Liver (tissue), 9 donors: Measurements from ENCODE around the gene DNM1L. TPM values are rescaled to one million over a fixed set of nuclear protein-coding genes. Genes with fewer than 3 reads are reported as not detected.

Experiments
- DNase-seq: peaks from one replicate; pipeline ENCODE4 v3.0.0-alpha.2; 2017; ENCODE audit warnings: low spot score
- H3K27ac ChIP-seq, 2 donors: one replicate each; pipeline ENCODE4 v1.7.0; 2013; ENCODE audit warnings: inconsistent platforms in 2 of 2, low read length in 2 of 2, control low read depth in 1 of 2, low read depth in 1 of 2, mild to moderate bottlenecking in 1 of 2
- H3K27me3 ChIP-seq, 4 donors: one replicate each; pipeline versions ENCODE4 v1.6.1 to v1.7.0; 2013; ENCODE audit warnings: low read length in 3 of 4, inconsistent platforms in 1 of 4, mild to moderate bottlenecking in 1 of 4, moderate library complexity in 1 of 4; ENCODE audit not compliant: control insufficient read depth in 4 of 4, insufficient read depth in 4 of 4
- H3K36me3 ChIP-seq, 4 donors: one replicate each; pipeline versions ENCODE4 v1.6.1 to v1.7.0; 2013; ENCODE audit warnings: low read length in 3 of 4, mild to moderate bottlenecking in 3 of 4, low read depth in 1 of 4, moderate library complexity in 1 of 4; ENCODE audit not compliant: control insufficient read depth in 4 of 4, insufficient read depth in 3 of 4
- H3K4me1 ChIP-seq, 4 donors: one replicate each; pipeline versions ENCODE4 v1.6.1 to v1.7.0; 2013; ENCODE audit warnings: low read length in 3 of 4, mild to moderate bottlenecking in 3 of 4, moderate library complexity in 1 of 4; ENCODE audit not compliant: control insufficient read depth in 4 of 4, insufficient read depth in 4 of 4
- H3K4me3 ChIP-seq, 3 donors: one replicate each; pipeline versions ENCODE4 v1.6.1 to v1.7.0; 2013; ENCODE audit warnings: low read length in 3 of 3, control low read depth in 1 of 3, low read depth in 1 of 3, mild to moderate bottlenecking in 1 of 3
- H3K9ac ChIP-seq, 2 donors: one replicate each; pipeline ENCODE4 v1.7.0; 2013; ENCODE audit warnings: low read length in 2 of 2, mild to moderate bottlenecking in 2 of 2, moderate library complexity in 2 of 2, control low read depth in 1 of 2, low read depth in 1 of 2
- H3K9me3 ChIP-seq, 4 donors: one replicate each; pipeline versions ENCODE4 v1.6.1 to v1.7.0; 2013; ENCODE audit warnings: low read length in 3 of 4; ENCODE audit not compliant: control insufficient read depth in 4 of 4
- CTCF ChIP-seq: fragments of 150-350 bp; IDR thresholded peaks from 2 replicates; pipeline ENCODE4 v1.5.1; 2017; ENCODE audit warnings: improper control_type of control experiment, low read depth, low read length; ENCODE audit not compliant: missing input control
- EGR1 ChIP-seq, 2 donors: IDR thresholded peaks; 2 replicates each; pipeline ENCODE4 v1.6.1; 2016 to 2018; ENCODE audit warnings: antibody characterized with exemption in 2 of 2, low read depth in 2 of 2
- GABPA ChIP-seq, 2 donors: IDR thresholded peaks in 1 of 2; conservative IDR thresholded peaks in 1 of 2; 2 replicates each; pipeline ENCODE4 v1.6.1; 2016; ENCODE audit warnings: antibody characterized with exemption in 2 of 2, mild to moderate bottlenecking in 1 of 2, moderate library complexity in 1 of 2
- HNF4A ChIP-seq, 2 donors: conservative IDR thresholded peaks; 2 replicates each; pipeline ENCODE4 v1.6.1; 2016; ENCODE audit warnings: antibody characterized with exemption in 2 of 2, mild to moderate bottlenecking in 2 of 2
- HNF4G ChIP-seq: IDR thresholded peaks from 2 replicates; pipeline ENCODE4 v1.6.1; 2016; ENCODE audit warnings: antibody characterized with exemption
- JUND ChIP-seq, 2 donors: IDR thresholded peaks; 2 replicates each; pipeline ENCODE4 v1.6.1; 2016; ENCODE audit warnings: antibody characterized with exemption in 2 of 2
- NR2F2 ChIP-seq: IDR thresholded peaks from 2 replicates; pipeline ENCODE4 v1.6.1; 2016; ENCODE audit warnings: antibody characterized with exemption
- REST ChIP-seq: IDR thresholded peaks from 2 replicates; pipeline ENCODE4 v1.6.1; 2016; ENCODE audit warnings: antibody characterized with exemption, mild to moderate bottlenecking
- TAF1 ChIP-seq: conservative IDR thresholded peaks from 2 replicates; pipeline ENCODE4 v1.6.1; 2016; ENCODE audit warnings: antibody characterized with exemption, mild to moderate bottlenecking
- YY1 ChIP-seq: IDR thresholded peaks from 2 replicates; pipeline ENCODE4 v1.6.1; 2016; ENCODE audit warnings: antibody characterized with exemption, mild to moderate bottlenecking
- WGBS: extraction: QIAGEN DNeasy Blood & Tissue Kit; methylation state at CpG from one replicate; pipeline ENCODE4 v1.1.7; 2013; 5-methylcytosine and 5-hydroxymethylcytosine counted together
- polyA plus RNA-seq, 2 donors: library from polyadenylated mRNA; stranded (reverse) in 1 of 2; unstranded in 1 of 2; fragments of 200-250 nt in 1 of 2; fragments of >200 nt in 1 of 2; fragmentation: Nextera tagmentation in 1 of 2; extraction: Ambion mirVana in 1 of 2; gene quantifications; one replicate each; pipeline versions ENCODE4 v1.2.1 to v1.2.3, GENCODE V29; 2013 to 2015
- total RNA-seq, 2 donors: library from RNA; depleted of rRNA; stranded (reverse); fragments of >200 nt; gene quantifications; one replicate each; pipeline ENCODE4 v1.2.3, GENCODE V29; 2014
- TF ChIP-seq, protein P1 (sequence below): IDR thresholded peaks from 2 replicates; pipeline ENCODE4 v1.6.1; 2016; ENCODE audit warnings: antibody characterized with exemption
- TF ChIP-seq, protein P2 (sequence below): IDR thresholded peaks from 2 replicates; pipeline ENCODE4 v1.6.1; 2016; ENCODE audit warnings: antibody characterized with exemption
- TF ChIP-seq, protein P3 (sequence below): IDR thresholded peaks from 2 replicates; pipeline ENCODE4 v1.6.1; 2016; ENCODE audit warnings: antibody characterized with exemption
- donor health status: healthy.
- donor health status: healthy.
- donor health status: healthy.
- donor health status: healthy.
- donor health status: healthy.

DNM1L gene
- total and polyA plus RNA-seq, 4 donors, result 9.5 to 33.9 (median 17.1) TPM

DNA sequence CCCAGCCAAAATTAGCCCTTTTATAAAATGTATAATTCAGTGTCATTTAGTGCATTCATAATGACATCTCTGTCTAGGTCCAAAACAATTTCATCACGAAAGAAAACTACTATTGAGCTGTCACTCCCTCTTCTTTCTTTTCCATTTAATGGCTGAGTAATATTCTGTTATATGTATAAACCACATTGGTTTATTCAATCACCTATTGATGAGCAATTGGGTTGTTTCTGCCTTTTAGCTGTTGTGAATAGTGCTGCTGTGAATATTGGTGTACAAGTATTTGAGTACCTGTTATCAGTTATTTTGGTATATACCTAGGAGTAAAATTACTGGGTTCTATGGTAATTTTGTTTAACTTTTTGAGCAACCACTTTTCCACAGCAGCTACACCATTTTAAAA is 7.2 kb downstream of the DNM1L start:
- no peaks in the 10 kb centered on the region for H3K27me3 ChIP-seq
- TF ChIP-seq, protein P1, sequence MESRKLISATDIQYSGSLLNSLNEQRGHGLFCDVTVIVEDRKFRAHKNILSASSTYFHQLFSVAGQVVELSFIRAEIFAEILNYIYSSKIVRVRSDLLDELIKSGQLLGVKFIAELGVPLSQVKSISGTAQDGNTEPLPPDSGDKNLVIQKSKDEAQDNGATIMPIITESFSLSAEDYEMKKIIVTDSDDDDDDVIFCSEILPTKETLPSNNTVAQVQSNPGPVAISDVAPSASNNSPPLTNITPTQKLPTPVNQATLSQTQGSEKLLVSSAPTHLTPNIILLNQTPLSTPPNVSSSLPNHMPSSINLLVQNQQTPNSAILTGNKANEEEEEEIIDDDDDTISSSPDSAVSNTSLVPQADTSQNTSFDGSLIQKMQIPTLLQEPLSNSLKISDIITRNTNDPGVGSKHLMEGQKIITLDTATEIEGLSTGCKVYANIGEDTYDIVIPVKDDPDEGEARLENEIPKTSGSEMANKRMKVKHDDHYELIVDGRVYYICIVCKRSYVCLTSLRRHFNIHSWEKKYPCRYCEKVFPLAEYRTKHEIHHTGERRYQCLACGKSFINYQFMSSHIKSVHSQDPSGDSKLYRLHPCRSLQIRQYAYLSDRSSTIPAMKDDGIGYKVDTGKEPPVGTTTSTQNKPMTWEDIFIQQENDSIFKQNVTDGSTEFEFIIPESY, result no peak
- TF ChIP-seq JUND (IDR thresholded peaks at IDR 0.05) (no peak), EGR1 (IDR thresholded peaks at IDR 0.05; ENCODE audit: low read depth in 2 of 2) (no peak), HNF4G (no peak), CTCF (no peak), GABPA (IDR thresholded peaks at IDR 0.05 in 1 of 2, conservative IDR thresholded peaks at IDR 0.05 in 1 of 2) (no peak), YY1 (no peak), HNF4A (conservative IDR thresholded peaks at IDR 0.05) (no peak), REST (no peak)
- TF ChIP-seq, protein P2, sequence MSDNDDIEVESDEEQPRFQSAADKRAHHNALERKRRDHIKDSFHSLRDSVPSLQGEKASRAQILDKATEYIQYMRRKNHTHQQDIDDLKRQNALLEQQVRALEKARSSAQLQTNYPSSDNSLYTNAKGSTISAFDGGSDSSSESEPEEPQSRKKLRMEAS, result no peak
- H3K9me3 ChIP-seq, result no peaks in the 10 kb centered on the region
- 98% methylated on average over 1 of the region's 1 CpG for WGBS
- no peak overlapping the region for H3K27ac ChIP-seq
- H3K36me3 ChIP-seq, result peaks cover 0 to 3% (median 0%) of the 10 kb centered on the region in 4 donors
- H3K9ac ChIP-seq, result no peak overlapping the region
- no peaks in the 10 kb centered on the region for H3K4me1 ChIP-seq
- H3K4me3 ChIP-seq, result no peak overlapping the region
- DNase-seq, result no peak

- H3K9me3 ChIP-seq, result no peaks in the 10 kb centered on the region
- H3K27me3 ChIP-seq, result no peaks in the 10 kb centered on the region
- TF ChIP-seq, protein P2, result no peak
- TF ChIP-seq YY1 (no peak), NR2F2 (no peak), REST (no peak), HNF4G (no peak), CTCF (no peak), TAF1 (no peak), EGR1 (IDR thresholded peaks at IDR 0.05; ENCODE audit: low read depth in 2 of 2) (no peak)
- TF ChIP-seq, protein P3, sequence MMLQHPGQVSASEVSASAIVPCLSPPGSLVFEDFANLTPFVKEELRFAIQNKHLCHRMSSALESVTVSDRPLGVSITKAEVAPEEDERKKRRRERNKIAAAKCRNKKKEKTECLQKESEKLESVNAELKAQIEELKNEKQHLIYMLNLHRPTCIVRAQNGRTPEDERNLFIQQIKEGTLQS, result no peak
- H3K4me1 ChIP-seq, result no peaks in the 10 kb centered on the region
- H3K9ac ChIP-seq, result no peak overlapping the region
- H3K4me3 ChIP-seq, result no peak overlapping the region
- H3K36me3 ChIP-seq, result peaks cover 0 to 3% (median 0%) of the 10 kb centered on the region in 4 donors
- no peak overlapping the region for H3K27ac ChIP-seq
- DNase-seq, result no peak
These were observed 9.7 kb downstream of the DNM1L start for GRCh38 chr12:32688786-32689185.
